ENCODE results near the gene PLCE1. TPM values are rescaled to one million over a fixed set of nuclear protein-coding genes. Genes with fewer than 3 reads are reported as not detected.
A peak's percentile ranks its signal among the peaks of the same experiment; 100 is the strongest.
"Not testable (repeated sequence)": the region's sequence is repeated elsewhere in the genome, so short reads cannot be mapped to it uniquely, and the experiment has no call there.

Gene PLCE1
- total RNA-seq (not detected), polyA plus RNA-seq (under 1 TPM; 0.08 to 0.19 (median 0.17) TPM), total RNA-seq (0 to 0.35 (median 0) reads per million in 6 experiments)

DNA sequence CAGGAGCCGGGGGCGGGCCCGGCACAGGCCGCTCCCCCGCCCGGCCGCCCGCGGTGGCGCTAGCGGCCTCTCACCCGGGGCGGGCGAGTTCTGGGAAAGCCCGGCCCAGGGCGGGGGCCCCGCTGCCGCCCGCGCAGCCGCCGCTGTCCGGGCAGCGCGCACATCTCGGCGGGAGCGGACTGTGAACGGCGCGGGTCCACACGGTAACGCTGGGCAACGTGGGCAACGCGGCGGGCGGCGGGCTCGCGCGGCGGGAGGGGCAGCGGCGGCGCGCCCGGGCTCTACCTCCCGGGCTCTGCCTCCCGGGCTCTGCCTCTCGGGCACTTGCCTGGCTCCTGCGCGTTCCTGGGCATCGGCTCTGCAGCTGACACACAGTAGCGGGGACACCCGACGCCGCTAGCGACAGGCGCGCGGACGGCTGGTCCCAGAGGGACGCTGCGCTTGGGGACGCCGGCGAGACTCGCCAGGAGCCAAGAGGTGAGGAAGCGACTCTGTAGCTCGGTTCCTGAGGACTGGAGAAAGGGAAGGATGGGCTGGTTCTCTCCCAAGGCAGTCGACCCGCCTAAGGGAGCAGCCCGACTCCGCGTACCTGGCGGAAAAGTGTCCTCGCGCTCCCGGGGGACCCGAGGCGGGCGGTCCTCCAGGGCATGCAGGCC is at the start of gene PLCE1:
TSS of gene PLCE1 (plus strand) at position 150 of the 656 bp plus-strand sequence. CDS start 37,116 bp downstream, outside the sequence.
- peaks cover 0 to 8% (median 4%) of the 10 kb centered on the region in 4 donors for H3K4me1 Mint-ChIP-seq
- DNase-seq = no peak
- H3K36me3 Mint-ChIP-seq = peaks cover 0 to 11% (median 2%) of the 10 kb centered on the region in 3 donors
- peaks cover 0 to 7% (median 0%) of the 10 kb centered on the region in 9 donors for H3K9me3 Mint-ChIP-seq
- peaks cover 50 to 79% (median 65%) of the 10 kb centered on the region in 5 donors for H3K27me3 Mint-ChIP-seq
- POLR2A ChIA-PET = no interaction called here
- H3K27ac Mint-ChIP-seq = peak within 1 kb of the TSS in 1 of 10 donors; percentile 9
- ATAC-seq = no peak
- peak within 1 kb of the TSS in 6 of 10 donors; percentile 28 to 61 (median 46) for H3K4me3 Mint-ChIP-seq

DNA sequence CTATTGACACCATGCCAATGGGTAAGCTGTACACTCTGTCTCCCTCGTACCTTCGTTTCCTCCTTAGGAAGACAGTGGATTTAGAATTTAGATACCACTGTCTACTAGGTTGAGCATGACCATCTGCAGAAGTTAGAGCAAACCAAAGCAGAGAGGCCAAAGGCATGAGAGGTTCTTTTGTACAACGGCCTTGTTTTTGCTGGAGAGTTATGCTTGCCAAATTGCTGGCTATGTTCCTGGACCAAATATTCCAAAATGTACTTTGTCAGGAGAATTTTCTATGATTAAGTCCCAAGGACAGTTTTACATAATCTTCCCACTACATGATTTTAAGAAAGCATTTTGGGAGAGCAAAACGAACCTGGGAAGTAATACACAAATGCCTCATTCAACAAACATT is 47.9 kb upstream of the PLCE1 start:
- POLR2A ChIA-PET = no interaction called here
- Mint-ChIP-seq H3K4me1 (no peaks in the 10 kb centered on the region), H3K27me3 (no peaks in the 10 kb centered on the region)

DNA sequence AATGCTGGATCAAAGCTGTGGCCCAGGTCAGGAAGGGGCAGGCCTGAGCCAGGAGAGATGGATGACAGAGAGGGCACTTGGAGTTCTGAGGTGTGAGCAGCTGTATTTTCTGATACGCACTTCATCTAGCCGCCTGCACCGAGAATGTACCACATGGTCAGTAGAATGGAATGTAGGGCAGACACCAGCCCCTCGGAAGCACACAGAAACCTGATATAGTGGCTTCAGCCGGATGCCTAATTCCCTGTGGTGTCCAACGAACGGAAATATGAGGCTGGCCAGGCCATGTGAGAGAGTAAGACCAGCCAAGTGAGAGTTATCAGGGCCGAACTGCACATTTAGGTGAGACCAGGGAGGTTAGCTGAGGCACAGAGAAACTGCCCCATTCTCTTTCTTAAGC is 46.7 kb upstream of the PLCE1 start:
- peaks cover 0 to 2% (median 0%) of the 10 kb centered on the region in 3 donors for H3K36me3 Mint-ChIP-seq
- peaks cover 0 to 3% (median 0%) of the 10 kb centered on the region in 5 donors for H3K27me3 Mint-ChIP-seq
- no peaks in the 10 kb centered on the region for H3K4me1 Mint-ChIP-seq
- POLR2A ChIA-PET = no interaction called here
- no peaks in the 10 kb centered on the region for H3K9me3 Mint-ChIP-seq
- ATAC-seq (no peak), DNase-seq (no peak)
- no peak overlapping the region for H3K4me3 Mint-ChIP-seq
- H3K27ac Mint-ChIP-seq = no peak overlapping the region

More for the DNA sequence above, 47.9 kb upstream of the PLCE1 start:
- Mint-ChIP-seq H3K4me3 (no peak overlapping the region), H3K9me3 (no peaks in the 10 kb centered on the region), H3K36me3 (no peaks in the 10 kb centered on the region), H3K27ac (no peak overlapping the region)
- ATAC-seq (no peak), DNase-seq (no peak)

DNA sequence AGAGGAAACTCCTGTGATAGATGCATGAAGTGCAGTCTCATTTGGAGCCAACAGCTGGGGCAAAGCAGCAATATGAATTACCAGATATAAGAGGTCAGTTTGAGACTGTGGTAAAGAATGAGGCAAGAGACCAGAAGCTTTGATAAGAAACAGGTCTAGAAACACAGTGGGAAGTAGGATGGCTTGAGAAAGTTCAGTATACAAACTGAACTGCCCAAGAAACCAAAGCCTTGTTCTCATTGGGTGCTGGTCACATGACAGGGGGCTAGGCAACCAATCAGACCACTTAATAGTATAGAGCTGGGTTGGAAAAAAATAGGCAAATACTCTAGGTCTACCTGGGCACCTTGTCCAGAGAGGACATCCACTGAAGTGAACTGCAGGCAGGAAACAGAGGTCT is 46.2 kb upstream of the PLCE1 start:
- Mint-ChIP-seq H3K27me3 (peaks cover 0 to 3% (median 0%) of the 10 kb centered on the region in 5 donors), H3K36me3 (peaks cover 0 to 2% (median 0%) of the 10 kb centered on the region in 3 donors), H3K27ac (no peak overlapping the region), H3K4me1 (no peaks in the 10 kb centered on the region), H3K4me3 (no peak overlapping the region), H3K9me3 (no peaks in the 10 kb centered on the region)
- POLR2A ChIA-PET = no interaction called here
- no peak for ATAC-seq
- DNase-seq = no peak

DNA sequence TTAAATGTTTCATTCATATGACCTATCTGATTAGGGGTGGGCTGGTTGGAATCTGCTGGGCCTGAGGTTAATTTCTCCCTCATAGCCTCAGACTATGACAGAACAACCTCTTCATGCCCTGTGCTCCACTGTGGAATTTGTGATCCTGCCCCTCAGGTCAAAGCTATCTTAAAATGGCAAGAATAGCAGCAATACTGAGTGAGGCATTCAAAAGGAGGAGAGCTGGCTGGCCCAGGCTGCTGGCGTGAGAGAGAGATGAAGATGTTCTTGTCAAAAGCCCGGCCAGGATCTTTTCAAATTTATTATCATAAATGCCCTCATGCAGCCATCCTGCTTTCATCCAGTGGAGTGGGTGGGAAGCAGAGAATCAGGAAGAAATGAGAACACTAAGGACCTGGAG is 41.8 kb upstream of the PLCE1 start:
- DNase-seq (no peak), ATAC-seq (no peak)
- H3K36me3 Mint-ChIP-seq = peaks cover 0 to 12% (median 0%) of the 10 kb centered on the region in 3 donors
- POLR2A ChIA-PET = no interaction called here
- no peaks in the 10 kb centered on the region for H3K4me1 Mint-ChIP-seq
- H3K27me3 Mint-ChIP-seq = peaks cover 0 to 3% (median 0%) of the 10 kb centered on the region in 5 donors
- no peak overlapping the region for H3K27ac Mint-ChIP-seq
- no peaks in the 10 kb centered on the region for H3K9me3 Mint-ChIP-seq
- H3K4me3 Mint-ChIP-seq = no peak overlapping the region

DNA sequence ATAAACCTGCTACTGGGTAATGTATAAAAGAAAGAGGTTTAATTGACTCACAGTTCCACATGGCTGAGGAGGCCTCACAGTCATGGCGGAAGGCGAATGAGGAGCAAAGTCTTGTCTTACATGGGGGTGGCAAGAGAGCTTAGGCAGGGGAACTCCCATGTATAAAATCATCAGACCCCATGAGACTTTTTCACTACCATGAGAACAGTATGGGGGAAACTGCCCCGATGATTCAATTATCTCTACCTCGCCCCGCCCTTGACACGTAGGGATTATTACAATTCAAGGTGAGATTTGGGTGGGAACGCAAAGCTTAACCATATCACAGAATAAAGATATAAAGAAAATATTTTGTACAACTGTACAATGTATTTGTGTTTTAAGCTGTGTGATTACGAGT is 39.4 kb upstream of the PLCE1 start:
- POLR2A ChIA-PET = no interaction called here
- Mint-ChIP-seq H3K4me1 (no peaks in the 10 kb centered on the region), H3K9me3 (no peaks in the 10 kb centered on the region), H3K27me3 (peaks cover 0 to 10% (median 0%) of the 10 kb centered on the region in 5 donors), H3K36me3 (peaks cover 0 to 25% (median 0%) of the 10 kb centered on the region in 3 donors), H3K4me3 (no peak overlapping the region), H3K27ac (no peak overlapping the region)
- no peak for ATAC-seq
- DNase-seq = no peak

DNA sequence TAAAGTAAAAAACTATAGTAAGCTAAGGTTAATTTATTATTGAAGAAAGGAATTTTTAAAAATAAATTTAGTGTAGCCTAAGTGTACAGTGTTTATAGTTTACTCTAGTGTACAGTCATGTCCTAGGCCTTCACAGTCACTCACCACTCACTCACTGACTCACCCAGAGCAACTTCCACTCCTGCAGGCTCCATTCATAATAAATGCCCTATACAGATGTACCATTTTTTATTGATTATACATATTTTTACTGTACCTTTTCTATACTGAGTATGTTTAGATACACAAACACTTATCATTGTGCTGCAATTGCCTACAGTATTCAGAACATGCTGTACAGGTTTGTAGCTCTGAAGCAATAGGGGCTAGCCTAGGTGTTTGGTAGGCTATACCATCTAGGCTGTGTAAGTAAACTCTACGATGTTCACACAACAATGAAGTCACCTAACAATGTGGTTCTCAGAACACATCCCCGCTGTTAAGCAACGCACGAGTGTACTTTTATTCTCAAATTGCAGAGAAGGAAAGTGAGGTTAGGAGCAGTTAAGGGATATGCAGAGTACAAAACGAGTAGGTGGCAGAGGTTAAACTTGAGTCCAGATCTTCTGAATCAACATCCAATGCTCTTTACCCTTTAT is 38.9 kb upstream of the PLCE1 start:
- Mint-ChIP-seq H3K4me1 (no peaks in the 10 kb centered on the region), H3K27ac (no peak overlapping the region), H3K36me3 (peaks cover 0 to 30% (median 0%) of the 10 kb centered on the region in 3 donors), H3K9me3 (no peaks in the 10 kb centered on the region), H3K27me3 (peaks cover 0 to 10% (median 0%) of the 10 kb centered on the region in 5 donors), H3K4me3 (no peak overlapping the region)
- no peak for ATAC-seq
- no peak for DNase-seq
- POLR2A ChIA-PET = no interaction called here

DNA sequence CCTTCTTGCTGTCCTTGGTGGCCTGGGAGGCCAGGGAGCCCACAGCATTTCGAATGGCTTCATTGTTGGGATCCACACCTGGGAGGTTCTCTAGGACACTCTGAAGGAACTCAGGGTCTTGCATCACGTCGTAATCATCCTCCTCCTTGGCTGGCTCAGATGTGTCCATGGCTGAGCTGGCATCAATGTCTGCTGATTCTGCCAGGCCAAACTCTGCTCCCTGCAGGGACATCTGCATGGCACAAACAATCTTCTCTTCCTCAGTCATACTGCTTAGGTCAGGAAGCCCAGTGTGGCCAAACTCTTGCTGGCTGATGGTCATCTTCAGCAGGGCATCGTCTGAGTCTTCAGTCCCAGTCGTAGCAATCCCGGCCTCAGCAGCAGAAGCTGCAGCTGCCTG is 34.9 kb upstream of the PLCE1 start:
- Mint-ChIP-seq H3K27me3 (peaks cover 0 to 7% (median 0%) of the 10 kb centered on the region in 5 donors), H3K9me3 (no peaks in the 10 kb centered on the region), H3K27ac (no peak overlapping the region), H3K36me3 (peaks cover 0 to 29% (median 0%) of the 10 kb centered on the region in 3 donors), H3K4me1 (no peaks in the 10 kb centered on the region), H3K4me3 (no peak overlapping the region)
- ATAC-seq (no peak), DNase-seq (no peak)
- POLR2A ChIA-PET = no interaction called here

DNA sequence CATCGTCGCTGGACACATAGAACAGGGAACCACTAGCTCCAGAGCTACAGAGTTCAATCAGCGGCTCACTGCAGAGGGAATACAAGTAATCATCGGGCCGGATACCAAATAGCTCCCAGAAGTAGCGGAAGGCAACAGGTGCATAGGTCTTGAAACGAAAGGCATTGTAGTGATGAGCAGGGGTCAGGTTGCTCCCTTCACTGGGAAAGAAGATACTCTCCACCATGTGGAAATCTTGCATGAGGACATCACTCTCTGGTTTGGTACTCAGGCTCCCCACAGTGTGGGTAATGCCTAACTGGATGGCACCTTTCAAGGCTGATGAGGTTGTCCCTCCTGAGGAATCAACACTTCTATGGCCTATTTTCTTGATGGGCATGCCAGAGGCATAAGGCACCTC is 32.7 kb upstream of the PLCE1 start:
- H3K27me3 Mint-ChIP-seq, POLR2A ChIA-PET, DNase-seq, H3K4me1 Mint-ChIP-seq, H3K27ac Mint-ChIP-seq, H3K9me3 Mint-ChIP-seq, H3K4me3 Mint-ChIP-seq, ATAC-seq: not testable (repeated sequence)
- peaks cover 0 to 23% (median 0%) of the 10 kb centered on the region in 3 donors for H3K36me3 Mint-ChIP-seq

DNA sequence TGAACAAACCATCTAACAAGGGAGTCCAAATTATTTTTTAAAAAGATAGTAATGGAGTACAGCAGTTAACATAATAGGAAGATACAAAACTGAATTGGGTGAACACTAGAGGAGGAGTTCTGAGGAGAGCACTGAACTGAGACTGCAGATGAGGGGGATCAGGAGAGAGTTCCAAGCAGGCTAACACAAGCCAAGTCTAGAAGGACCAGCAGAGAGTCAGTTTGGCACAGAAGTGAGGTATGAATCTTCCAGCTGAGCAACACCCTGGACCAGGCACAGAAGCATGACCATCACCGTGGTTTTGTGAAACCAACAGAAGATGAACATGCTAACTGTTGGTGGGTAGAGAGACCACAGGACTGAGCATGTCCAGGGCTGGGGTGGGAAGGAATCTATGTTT is 30.8 kb upstream of the PLCE1 start:
- ATAC-seq (no peak), DNase-seq (no peak)
- Mint-ChIP-seq H3K4me3 (no peak overlapping the region), H3K4me1 (no peaks in the 10 kb centered on the region), H3K27me3 (peaks cover 0 to 7% (median 0%) of the 10 kb centered on the region in 5 donors), H3K36me3 (peaks cover 0 to 21% (median 0%) of the 10 kb centered on the region in 3 donors), H3K9me3 (peaks cover 0 to 9% (median 0%) of the 10 kb centered on the region in 9 donors), H3K27ac (no peak overlapping the region)
- POLR2A ChIA-PET = no interaction called here

DNA sequence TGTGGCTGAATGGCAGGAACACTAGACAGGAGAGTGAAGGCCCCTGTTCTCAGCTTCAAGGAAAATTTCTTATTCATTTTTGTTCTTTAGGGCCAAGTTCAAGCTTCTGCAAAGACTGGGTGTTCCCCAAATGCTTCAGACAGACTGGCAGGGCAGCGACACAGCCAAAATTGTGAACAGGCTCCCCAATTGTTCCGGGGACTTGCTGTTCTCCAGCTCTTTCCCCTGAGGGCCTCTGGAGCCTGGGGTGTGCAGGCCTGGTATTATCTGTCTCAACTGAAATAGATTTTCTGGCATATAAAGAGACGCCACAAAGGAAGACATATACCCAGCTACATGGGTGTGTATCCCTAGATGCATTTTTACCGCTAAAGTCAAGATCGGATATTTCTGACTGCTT is 30.3 kb upstream of the PLCE1 start:
- peaks cover 0 to 7% (median 0%) of the 10 kb centered on the region in 5 donors for H3K27me3 Mint-ChIP-seq
- no peaks in the 10 kb centered on the region for H3K4me1 Mint-ChIP-seq
- ATAC-seq (no peak), DNase-seq (no peak)
- H3K4me3 Mint-ChIP-seq = no peak overlapping the region
- H3K27ac Mint-ChIP-seq = no peak overlapping the region
- POLR2A ChIA-PET = no interaction called here
- peaks cover 0 to 9% (median 0%) of the 10 kb centered on the region in 9 donors for H3K9me3 Mint-ChIP-seq
- peaks cover 0 to 17% (median 0%) of the 10 kb centered on the region in 3 donors for H3K36me3 Mint-ChIP-seq

DNA sequence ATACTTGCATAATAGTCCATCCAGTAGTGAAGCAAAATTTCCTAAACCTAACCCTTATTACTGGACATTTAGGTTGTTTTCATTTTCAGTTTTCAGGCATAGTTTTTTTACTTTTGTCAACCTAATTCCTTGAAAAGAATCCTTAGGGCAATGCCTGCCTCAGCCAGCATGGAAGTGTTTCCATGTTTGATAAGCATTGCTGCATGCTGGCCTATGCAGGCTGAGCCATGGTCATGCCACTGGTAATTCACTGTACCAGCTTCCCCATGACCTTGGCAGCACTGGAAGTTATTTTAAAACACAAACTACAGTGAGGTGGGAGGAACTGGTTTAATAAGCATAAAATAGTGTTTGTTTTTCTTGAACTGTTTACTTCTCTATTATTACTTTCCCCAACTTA is 27.8 kb upstream of the PLCE1 start:
- Mint-ChIP-seq H3K9me3 (peaks cover 0 to 9% (median 2%) of the 10 kb centered on the region in 9 donors), H3K4me3 (no peak overlapping the region), H3K27ac (no peak overlapping the region), H3K27me3 (no peaks in the 10 kb centered on the region), H3K36me3 (no peaks in the 10 kb centered on the region), H3K4me1 (no peaks in the 10 kb centered on the region)
- POLR2A ChIA-PET = no interaction called here
- DNase-seq = no peak
- ATAC-seq = no peak

DNA sequence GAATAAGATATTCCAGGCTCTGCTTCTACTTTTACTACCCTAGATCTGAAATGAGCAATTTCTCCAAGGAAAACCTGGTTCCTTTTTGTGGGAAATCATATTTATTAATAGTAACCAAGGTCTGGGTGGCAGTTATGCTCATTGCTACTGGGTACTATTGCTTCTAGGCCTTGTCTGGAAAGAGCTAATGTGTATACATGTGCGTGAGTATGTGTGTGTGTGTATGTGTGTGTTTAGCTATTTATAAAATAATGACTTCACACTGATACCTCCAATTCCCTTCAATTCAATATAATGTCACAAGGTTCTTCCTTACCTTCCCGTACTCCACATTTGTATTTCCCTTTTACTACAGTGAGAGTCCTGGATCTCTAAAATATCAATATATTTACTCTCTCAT is 26.0 kb upstream of the PLCE1 start:
- ATAC-seq (no peak), DNase-seq (no peak)
- no peak overlapping the region for H3K27ac Mint-ChIP-seq
- no peaks in the 10 kb centered on the region for H3K27me3 Mint-ChIP-seq
- peaks cover 0 to 22% (median 4%) of the 10 kb centered on the region in 9 donors for H3K9me3 Mint-ChIP-seq
- no peak overlapping the region for H3K4me3 Mint-ChIP-seq
- no peaks in the 10 kb centered on the region for H3K4me1 Mint-ChIP-seq
- no peaks in the 10 kb centered on the region for H3K36me3 Mint-ChIP-seq
- POLR2A ChIA-PET = no interaction called here
